A673 (cell line): ENCODE data around the gene CTIF. TPM values are rescaled to one million over a fixed set of nuclear protein-coding genes. Genes with fewer than 3 reads are reported as not detected.

Source experiments
- BruUV-seq: library from RNA; stranded (reverse); fragments of 400-500 nt; replicated peaks from 2 replicates; lab custom pipeline; 2021; lab: Mats Ljungman, UMichigan
- CTCF ChIA-PET: fragments of 300-600 bp; sonication (Branson Sonifier 250); formaldehyde crosslinking; loops from one replicate; lab custom pipeline; 2022; ENCODE audit warnings: antibody characterized with exemption; lab: Charles Lee
- POLR2A ChIA-PET: fragments of 300-600 bp; sonication (Branson Sonifier 250); formaldehyde crosslinking; loops from one replicate; lab custom pipeline; 2022; ENCODE audit warnings: antibody characterized with exemption; ENCODE audit not compliant: low non-redundant PET; lab: Charles Lee
- DNase-seq: peaks from one replicate; pipeline ENCODE4 v3.0.0-alpha.2; 2015; ENCODE audit warnings: low spot score
- H3K27ac ChIP-seq: fragments of 200-600 bp; sonication (generic); 2 replicates; pipeline ENCODE4 v1.5.1; 2016; ENCODE audit warnings: mixed run types, low read depth, mild to moderate bottlenecking, mixed read lengths, antibody characterized with exemption, low read length; ENCODE audit not compliant: poor library complexity, severe bottlenecking
- H3K27me3 ChIP-seq: fragments of 200-600 bp; sonication (generic); replicated peaks from 2 replicates; pipeline ENCODE4 v1.6.1; 2017; ENCODE audit warnings: mixed run types, low read depth, mild to moderate bottlenecking, mixed read lengths, antibody characterized with exemption, low read length; ENCODE audit not compliant: insufficient read depth, poor library complexity
- H3K36me3 ChIP-seq: fragments of 200-600 bp; sonication (generic); 2 replicates; pipeline ENCODE4 v1.6.1; 2016; ENCODE audit warnings: mixed run types, mild to moderate bottlenecking, mixed read lengths, antibody characterized with exemption, low read length; ENCODE audit not compliant: insufficient read depth, poor library complexity, severe bottlenecking
- H3K4me1 ChIP-seq: fragments of 200-600 bp; sonication (generic); 2 replicates; pipeline ENCODE4 v1.6.1; 2017; ENCODE audit warnings: mixed run types, mild to moderate bottlenecking, mixed read lengths, antibody characterized with exemption, low read length; ENCODE audit not compliant: insufficient read depth, poor library complexity, severe bottlenecking
- H3K4me3 ChIP-seq: fragments of 200-600 bp; sonication (generic); 2 replicates; pipeline ENCODE4 v1.5.1; 2016; ENCODE audit warnings: low read depth, mixed run types, mild to moderate bottlenecking, mixed read lengths, low read length; ENCODE audit not compliant: poor library complexity, severe bottlenecking
- H3K9me3 ChIP-seq: fragments of 200-600 bp; sonication (generic); 2 replicates; pipeline ENCODE4 v1.6.1; 2016; ENCODE audit warnings: mixed run types, low read depth, mild to moderate bottlenecking, mixed read lengths, antibody characterized with exemption, low read length; ENCODE audit not compliant: poor library complexity, severe bottlenecking
- EZH2 ChIP-seq: fragments of 200-600 bp; sonication (generic); IDR thresholded peaks from 2 replicates; pipeline ENCODE4 v1.6.1; 2017; ENCODE audit warnings: borderline replicate concordance, low read depth, mild to moderate bottlenecking, mixed read lengths, antibody characterized with exemption, low read length; ENCODE audit not compliant: poor library complexity, severe bottlenecking
- intact Hi-C: fragments of 100-400 bp; cut with micrococcal nuclease; formaldehyde crosslinking; loops from one replicate; pipeline ENCODE4 v1.10.0; 2022; ENCODE audit not compliant: unreplicated experiment
- total RNA-seq: library from RNA; stranded (reverse); gene quantifications from 2 replicates; pipeline ENCODE4 v1.2.3, GENCODE V29; 2021
- TF ChIP-seq, protein P1 (sequence below): fragments of 300-800, 200-600 bp; sonication (generic); conservative IDR thresholded peaks from 2 replicates; pipeline ENCODE4 v1.5.1; 2017; ENCODE audit warnings: low read depth, mild to moderate bottlenecking, antibody characterized with exemption, low read length, moderate library complexity, mixed read lengths

The CTIF gene
- total RNA-seq, 1 experiment from 2014 or later, result 23.5 TPM

DNA sequence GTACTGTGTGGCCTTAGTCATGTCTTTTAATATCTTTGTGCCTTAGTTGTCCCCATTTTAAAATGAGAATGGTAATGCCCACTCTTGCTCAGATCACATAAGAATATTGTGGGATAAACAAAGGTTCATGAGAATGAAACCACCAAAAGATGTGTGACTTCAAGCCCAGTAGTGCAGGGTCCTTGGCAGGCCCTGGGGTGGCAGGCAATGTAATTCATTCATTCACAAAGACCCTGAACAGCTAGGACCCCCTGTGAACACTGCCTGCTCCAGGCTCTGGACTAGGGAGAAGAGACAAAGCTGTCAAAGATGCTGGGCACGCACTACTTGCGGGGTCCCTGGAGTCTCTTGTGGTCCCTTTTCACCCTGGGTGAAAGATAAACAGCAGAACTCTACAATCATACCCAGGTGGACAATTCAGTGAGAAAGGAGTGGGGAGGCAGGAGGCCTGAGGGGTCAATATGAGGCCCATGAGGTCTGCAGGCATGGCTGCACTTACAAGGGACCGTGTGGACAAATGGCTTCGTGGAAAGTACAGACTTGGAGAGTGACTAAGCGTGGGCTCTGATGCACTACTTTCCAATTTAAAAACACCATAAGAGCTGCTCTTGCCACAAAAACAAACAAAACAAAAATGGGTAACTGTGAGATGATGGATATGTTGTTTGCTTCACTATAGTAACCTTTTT lies 275.8 kb downstream of the CTIF start:
- POLR2A ChIA-PET, result no interaction called here
- CTCF ChIA-PET, result no interaction called here
- no TSS peak for BruUV-seq
- intact Hi-C loops, result no loop called here
- no peaks in the 10 kb centered on the region for H3K27me3 ChIP-seq
- H3K27ac ChIP-seq, result no peak overlapping the region
- TF ChIP-seq, protein P1, sequence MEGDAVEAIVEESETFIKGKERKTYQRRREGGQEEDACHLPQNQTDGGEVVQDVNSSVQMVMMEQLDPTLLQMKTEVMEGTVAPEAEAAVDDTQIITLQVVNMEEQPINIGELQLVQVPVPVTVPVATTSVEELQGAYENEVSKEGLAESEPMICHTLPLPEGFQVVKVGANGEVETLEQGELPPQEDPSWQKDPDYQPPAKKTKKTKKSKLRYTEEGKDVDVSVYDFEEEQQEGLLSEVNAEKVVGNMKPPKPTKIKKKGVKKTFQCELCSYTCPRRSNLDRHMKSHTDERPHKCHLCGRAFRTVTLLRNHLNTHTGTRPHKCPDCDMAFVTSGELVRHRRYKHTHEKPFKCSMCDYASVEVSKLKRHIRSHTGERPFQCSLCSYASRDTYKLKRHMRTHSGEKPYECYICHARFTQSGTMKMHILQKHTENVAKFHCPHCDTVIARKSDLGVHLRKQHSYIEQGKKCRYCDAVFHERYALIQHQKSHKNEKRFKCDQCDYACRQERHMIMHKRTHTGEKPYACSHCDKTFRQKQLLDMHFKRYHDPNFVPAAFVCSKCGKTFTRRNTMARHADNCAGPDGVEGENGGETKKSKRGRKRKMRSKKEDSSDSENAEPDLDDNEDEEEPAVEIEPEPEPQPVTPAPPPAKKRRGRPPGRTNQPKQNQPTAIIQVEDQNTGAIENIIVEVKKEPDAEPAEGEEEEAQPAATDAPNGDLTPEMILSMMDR, result no peak
- no peak for TF ChIP-seq EZH2
- no peaks in the 10 kb centered on the region for H3K36me3 ChIP-seq
- DNase-seq, result no peak
- H3K4me1 ChIP-seq, result no peaks in the 10 kb centered on the region
- H3K4me3 ChIP-seq, result no peak overlapping the region
- H3K9me3 ChIP-seq, result no peaks in the 10 kb centered on the region

DNA sequence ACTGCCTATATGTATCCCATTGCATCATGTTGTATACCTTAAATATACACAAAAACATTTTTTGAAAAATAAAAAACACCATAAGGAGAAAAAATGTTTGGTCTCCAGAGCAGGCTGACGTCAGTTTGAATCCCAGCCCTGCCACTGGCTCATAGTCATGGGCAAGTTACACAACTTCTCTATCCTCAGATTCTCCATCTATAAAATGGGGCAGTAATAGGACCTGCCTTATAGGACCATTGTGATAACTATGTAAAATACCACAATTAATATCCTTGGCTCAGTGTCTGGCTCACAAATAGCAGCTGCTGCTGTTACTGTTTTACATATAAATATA lies 276.3 kb downstream of the CTIF start:
- H3K36me3 ChIP-seq, result no peaks in the 10 kb centered on the region
- no peaks in the 10 kb centered on the region for H3K27me3 ChIP-seq
- no peaks in the 10 kb centered on the region for H3K9me3 ChIP-seq
- BruUV-seq, result no TSS peak
- H3K4me3 ChIP-seq, result no peak overlapping the region
- DNase-seq, result no peak
- ChIA-PET POLR2A (interaction anchor here (0.6 kb wide), 1 partner anchor 143 kb away, joined by 3 read pairs; no protein-coding TSS in a partner anchor), CTCF (interaction anchor here (1.3 kb wide), 1 partner anchor 13 kb away, joined by 3 read pairs; no protein-coding TSS in a partner anchor)
- no peak for TF ChIP-seq EZH2
- TF ChIP-seq, protein P1, result no peak
- H3K4me1 ChIP-seq, result no peaks in the 10 kb centered on the region
- intact Hi-C loops, result no loop called here
- H3K27ac ChIP-seq, result no peak overlapping the region

DNA sequence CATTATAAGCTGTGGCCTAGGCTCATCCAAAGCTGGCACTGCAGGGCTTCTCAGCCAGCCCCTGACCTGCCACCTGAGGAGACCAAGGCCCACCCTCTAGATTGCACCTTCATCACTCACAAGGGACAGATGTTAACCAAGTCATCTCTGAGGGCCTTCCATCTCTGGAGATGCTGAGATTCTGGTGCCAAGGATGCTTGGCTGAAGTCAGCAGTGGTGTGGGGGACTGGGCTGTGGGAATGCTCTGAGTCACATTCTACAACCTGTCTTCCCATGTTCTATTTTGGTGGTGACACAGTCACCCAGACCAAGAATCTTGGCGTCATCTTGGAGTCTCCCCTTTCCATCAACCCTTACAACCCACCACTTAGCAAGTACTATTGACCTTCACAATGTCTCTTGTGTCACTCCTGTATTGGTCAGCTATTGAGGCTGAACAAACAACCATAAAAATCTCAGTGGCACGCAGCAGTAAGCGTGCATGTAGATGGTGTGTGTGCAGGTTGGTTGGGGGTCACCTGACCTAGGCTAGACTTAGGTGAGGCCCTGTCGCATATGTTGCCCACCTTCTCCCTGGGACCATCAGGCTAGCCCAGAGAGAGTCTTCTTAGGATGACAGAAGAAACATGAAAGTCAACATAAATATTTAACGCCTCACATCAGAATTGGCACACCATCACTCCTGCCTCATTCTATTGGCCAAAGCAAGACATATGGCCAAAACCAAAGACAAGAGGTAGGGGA lies 276.9 kb downstream of the CTIF start:
- no peak for DNase-seq
- no peaks in the 10 kb centered on the region for H3K9me3 ChIP-seq
- H3K4me3 ChIP-seq, result no peak overlapping the region
- ChIA-PET CTCF (interaction anchor here (1.3 kb wide), 1 partner anchor 12 kb away, joined by 3 read pairs; no protein-coding TSS in a partner anchor), POLR2A (interaction anchor here (0.6 kb wide), 1 partner anchor 144 kb away, joined by 3 read pairs; no protein-coding TSS in a partner anchor)
- no peaks in the 10 kb centered on the region for H3K27me3 ChIP-seq
- no TSS peak for BruUV-seq
- intact Hi-C loops, result no loop called here
- no peak overlapping the region for H3K27ac ChIP-seq
- no peaks in the 10 kb centered on the region for H3K4me1 ChIP-seq
- H3K36me3 ChIP-seq, result no peaks in the 10 kb centered on the region
- no peak for TF ChIP-seq EZH2
- TF ChIP-seq, protein P1, result no peak
